Tongue (tissue), 2 donors: ENCODE results near the gene ZNRF2. TPM values are rescaled to one million over a fixed set of nuclear protein-coding genes. Genes with fewer than 3 reads are reported as not detected.
"Not testable (repeated sequence)": the region's sequence is repeated elsewhere in the genome, so short reads cannot be mapped to it uniquely, and the experiment has no call there.

ENCODE experiments used
- DNase-seq: peaks from one replicate; pipeline ENCODE4 v3.0.0-alpha.2; 2015
- total RNA-seq: library from RNA; depleted of rRNA; stranded (reverse); fragments of >200 nt; gene quantifications from one replicate; pipeline ENCODE4 v1.2.3, GENCODE V29; 2014

The ZNRF2 gene
- total RNA-seq, 1 donor from 2014 or later, result 26.4 TPM

DNA sequence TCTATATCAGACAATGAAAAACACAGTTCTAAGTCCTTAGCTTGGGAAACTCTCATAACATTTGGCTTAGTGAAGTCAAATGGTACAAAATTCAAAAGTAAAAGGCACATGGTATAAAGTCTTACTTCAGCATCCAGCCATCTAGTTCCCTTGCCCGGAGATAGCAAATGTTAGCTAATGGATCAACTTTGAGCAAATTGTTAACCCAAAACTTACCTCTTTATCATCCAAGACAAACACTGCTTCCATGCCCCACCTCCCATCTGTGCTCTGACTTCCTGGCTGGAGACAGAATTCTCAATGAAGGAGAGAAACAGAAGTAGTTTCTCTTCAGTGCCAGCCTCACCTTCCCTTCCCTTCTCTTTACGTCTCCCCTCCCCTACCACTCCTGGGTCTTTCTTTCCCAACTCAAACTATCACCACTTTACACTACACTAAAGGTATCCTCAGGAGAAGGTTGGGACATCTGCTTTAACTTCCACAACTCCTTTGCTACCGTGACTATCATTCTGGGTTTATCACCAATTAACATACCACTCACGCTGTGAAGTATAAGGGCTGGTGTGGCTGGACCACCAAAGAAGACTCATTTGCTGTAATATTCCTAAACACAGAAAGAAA lies 21.2 kb upstream of the ZNRF2 start:
- DNase-seq, result no peak

DNA sequence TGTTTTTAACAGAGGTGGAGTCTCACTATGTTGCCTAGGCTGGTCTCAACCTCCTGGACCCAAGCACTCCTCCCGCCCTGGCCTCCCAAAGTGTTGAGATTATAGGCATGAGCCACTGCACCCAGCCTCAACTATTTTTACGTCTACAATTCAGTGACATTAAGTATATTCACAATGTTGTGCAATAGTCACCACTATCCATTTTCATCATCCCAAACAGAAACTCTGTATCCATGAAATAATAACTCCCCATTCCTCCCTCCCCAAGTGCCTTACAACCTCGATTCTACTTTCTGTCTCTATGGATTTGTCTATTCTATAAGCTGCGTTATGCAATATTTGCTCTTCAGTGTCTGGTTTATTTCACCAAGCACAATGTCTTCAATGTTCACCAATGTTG lies 20.3 kb upstream of the ZNRF2 start:
- no peak for DNase-seq

- DNase-seq, result not testable (repeated sequence)
These were observed 19.2 kb upstream of the ZNRF2 start for GRCh38 chr7:30265189-30265588.

DNA sequence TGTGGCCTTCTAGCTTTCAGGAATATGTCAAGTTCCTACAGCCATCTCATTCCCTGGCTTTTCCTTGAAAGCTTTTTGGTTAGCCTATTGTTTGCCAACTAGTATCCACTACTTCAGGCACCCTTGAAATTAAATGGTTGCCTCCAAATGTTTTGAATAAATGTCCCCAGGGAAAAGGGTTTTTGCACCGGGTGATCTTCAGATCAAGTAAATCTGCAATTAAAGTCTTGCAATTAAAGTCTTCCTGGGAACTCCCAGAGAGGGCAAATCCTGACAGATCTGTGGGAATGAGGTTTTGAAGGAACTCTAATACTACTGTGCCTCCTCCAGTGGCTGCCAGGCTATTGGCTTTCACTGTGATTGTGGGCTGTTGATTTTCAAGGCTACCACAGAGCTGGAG lies 17.7 kb upstream of the ZNRF2 start:
- DNase-seq, result no peak

DNA sequence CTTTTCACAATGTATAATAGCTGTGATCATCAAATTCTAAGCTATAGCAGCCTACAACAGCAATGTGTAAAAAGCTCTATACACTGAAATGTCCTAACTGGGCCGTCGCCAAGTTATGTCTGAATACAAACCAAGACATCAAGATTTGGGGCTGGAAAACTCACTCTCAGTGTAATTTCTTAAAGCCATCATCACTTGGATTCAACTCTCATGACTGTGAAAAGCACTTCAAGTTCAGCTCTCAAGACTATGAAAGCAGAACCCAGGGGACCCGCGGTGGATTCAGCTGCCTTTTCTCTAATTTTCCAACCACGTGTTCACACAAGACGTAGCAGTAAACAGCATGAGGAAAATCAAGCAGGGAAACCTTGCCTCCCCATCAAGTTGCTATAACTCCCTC lies 15.8 kb upstream of the ZNRF2 start:
- DNase-seq, result peak; percentile 87

DNA sequence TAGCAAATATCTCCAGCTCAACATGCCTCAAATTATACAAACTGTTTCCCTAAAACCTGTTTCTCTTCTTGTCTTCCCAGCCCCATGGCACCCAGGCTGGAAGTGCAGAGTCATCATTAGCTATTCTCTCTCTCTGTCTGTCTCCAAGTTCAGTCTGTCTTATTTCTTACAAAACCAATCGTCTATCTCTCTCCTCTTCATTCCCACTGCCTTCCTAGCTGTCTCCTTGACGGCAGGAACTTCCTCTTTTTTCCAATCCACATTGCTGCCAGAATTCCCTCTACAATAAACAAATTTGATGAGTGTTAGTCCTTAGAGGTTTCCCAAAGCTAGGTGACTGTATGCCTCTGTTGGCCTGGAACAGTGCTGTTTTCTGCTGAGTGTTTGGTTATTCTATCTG lies 14.9 kb upstream of the ZNRF2 start:
- DNase-seq, result no peak

DNA sequence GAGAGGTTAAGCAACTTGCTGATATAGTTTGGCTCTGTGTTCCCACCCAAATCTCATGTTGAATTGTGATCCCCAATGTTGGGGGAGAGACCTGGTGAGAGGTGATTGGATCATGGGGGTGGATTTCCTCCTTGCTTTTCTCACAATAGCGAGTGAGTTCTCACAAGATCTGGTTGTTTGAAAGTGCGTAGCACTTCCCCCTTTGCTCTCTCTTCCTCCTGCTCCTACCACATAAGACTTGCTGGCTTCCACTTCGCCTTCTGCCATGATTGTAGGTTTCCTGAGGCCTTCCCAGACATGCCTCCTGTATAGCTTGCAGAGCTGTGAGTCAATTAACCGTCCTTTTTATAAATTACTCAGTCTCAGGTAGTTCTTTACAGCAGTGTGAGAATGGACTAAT lies 13.5 kb upstream of the ZNRF2 start:
- no peak for DNase-seq

DNA sequence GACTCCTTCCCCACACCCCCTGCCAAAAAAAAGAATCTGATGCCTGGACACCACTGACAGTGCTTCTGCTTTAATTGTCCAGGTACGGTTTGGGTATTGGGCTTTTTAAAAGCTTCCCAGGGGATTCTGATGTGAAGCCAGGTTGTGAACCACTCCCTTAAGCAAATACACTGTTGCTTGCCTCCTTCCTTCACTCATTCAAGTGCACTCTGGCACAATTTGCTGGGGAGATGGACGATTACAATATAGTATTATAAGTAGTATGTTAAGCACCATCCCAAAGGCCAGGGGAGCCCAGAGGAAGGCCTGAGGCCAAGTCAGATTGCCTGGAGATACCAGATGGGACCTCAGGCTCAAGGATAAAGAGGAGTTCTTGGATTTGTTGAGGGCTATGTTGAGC lies 12.3 kb upstream of the ZNRF2 start:
- no peak for DNase-seq

DNA sequence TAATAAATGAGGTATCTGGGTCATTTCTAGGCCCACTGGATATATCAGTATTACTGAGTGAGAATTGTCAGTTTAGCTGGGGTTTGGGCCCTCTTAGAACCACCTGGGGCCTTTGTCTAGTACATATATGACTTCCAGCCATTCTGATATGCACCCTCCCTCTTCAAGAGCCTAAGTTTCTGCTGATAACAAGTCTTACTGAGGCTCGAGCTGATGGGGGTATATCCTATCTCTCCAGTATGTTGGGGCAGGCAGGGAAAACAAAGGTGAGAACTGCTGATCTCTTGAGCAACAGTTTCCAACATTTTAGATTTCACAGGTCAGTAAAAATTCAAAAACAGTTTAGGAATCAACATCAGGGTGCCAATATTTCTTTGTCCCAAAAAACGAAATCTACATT lies 10.8 kb upstream of the ZNRF2 start:
- no peak for DNase-seq

- no peak for DNase-seq
These were observed 9.8 kb upstream of the ZNRF2 start for GRCh38 chr7:30274641-30275040.

- peak; percentile 76 for DNase-seq
These were observed 8.0 kb upstream of the ZNRF2 start for GRCh38 chr7:30276203-30276900.

DNA sequence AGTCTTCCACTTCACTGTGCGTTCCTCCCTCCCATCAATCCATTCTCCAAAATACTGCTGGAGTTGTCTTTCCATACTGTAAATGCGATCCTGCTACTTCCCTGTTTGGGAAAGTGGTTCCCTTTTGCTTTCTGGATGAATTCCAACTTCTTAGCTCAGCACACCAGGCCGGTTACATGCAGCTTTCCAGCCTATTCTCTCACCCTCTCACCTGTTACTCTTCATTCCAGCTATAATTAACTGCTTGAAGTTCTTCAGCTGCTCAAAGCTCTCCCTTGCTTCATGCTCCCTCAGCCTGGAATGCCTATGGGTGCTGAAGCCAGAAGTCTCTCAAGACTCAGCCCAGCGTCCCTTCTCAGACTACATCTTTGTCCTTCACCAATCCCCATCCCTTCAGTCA lies 6.0 kb upstream of the ZNRF2 start:
- DNase-seq, result peak; percentile 87

GRCh38 chr7:30278849-30279652 lies 5.3 kb upstream of the ZNRF2 start:
- DNase-seq, result peak; percentile 37

DNA sequence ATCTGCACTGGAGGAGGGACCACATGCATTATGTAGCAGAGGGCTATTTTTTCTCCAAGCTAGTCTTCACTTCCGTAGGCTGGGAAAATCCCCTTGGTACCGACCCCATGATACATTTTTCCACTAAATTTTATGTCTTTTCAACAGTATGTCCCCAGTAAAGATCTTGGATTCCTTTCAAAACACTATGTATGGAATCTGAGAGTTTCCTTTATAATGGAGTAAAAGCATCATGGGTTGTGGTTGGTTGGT lies 4.8 kb upstream of the ZNRF2 start:
- no peak for DNase-seq

DNA sequence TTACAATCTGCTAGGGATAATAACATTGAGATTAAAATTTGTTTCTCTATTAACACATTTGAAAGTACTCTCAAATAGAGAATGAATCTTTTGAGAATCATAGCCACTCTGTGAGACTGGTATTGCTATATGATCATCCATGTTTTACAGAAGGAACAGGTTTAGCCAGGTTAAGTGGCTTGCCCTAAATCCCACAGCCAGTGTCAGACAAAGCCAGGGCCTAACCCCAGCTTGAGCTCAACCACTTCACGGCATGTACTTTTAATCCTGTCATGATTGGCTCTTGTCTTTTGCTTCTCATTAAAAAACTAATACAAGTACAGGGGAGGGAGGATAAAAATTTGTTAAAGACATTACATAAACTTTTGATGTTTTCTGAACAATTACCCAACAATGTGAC lies 3.8 kb upstream of the ZNRF2 start:
- DNase-seq, result no peak

DNA sequence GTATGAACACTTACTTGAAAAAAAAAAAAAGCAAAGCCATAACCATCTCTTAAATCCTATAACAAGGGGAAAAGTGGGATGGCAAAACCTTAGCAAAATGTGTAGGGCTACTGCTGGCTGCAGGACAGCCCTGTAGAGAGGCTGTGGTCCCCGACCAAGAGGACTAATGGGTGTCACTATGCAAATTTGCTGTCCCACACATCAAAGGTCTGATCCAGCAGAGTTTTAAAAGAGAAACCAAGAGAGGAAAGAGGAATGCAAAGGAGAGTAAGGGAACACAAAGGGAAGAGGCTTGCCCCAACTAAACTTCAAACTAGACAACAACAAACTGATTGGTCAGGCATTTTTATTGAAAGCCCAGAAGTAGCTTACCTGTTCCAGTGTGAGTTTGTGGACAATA lies 3.1 kb upstream of the ZNRF2 start:
- no peak for DNase-seq

DNA sequence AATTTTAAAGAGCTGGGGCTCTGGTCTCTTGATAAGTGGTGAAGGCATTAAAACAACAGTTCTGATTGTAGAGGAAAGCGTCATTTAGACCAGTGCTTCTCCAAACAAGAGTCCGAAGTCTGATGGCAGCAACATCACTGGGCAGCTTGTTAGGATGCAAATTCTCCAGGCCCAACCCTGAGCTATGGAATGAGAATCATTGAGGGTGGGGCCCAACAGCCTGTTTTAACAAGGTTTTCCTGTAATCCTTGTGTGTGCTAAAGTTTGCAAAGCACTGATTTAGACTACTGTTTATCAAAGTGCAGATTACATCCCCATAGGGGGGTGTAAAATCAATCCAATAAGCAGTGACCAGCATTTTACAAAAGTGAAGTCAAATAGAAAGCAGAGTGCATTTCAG lies 2.6 kb upstream of the ZNRF2 start:
- no peak for DNase-seq

GRCh38 chr7:30282735-30283134 lies 1.7 kb upstream of the ZNRF2 start:
- no peak for DNase-seq

- DNase-seq, result peak; percentile 66
These were observed 704 bp downstream of the ZNRF2 start for GRCh38 chr7:30285067-30285535.

- DNase-seq, result peak; percentile 64
These were observed 1.3 kb downstream of the ZNRF2 start for GRCh38 chr7:30285536-30286284.

GRCh38 chr7:30286749-30287148 lies 2.4 kb downstream of the ZNRF2 start:
- no peak for DNase-seq

GRCh38 chr7:30287625-30288024 lies 3.2 kb downstream of the ZNRF2 start:
- DNase-seq, result not testable (repeated sequence)

DNA sequence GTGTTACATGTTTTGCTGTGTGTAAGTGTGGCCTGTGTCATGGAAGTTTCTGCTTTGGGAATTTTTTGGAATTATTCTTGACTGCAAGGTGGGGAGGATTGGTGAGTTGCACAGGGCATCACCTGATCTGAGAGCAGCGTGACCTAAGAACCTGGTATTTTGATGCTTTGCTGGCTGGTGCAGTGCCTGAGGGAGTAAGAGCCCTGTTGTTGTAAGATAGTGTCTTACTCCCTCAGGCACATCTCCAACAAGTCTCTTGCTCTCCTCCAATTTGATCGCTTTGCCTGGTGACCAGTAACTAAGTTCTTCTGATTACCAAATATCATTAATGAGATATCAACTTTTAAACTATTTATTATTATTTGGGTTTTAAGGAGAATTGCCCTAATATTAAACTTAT lies 5.2 kb downstream of the ZNRF2 start:
- DNase-seq, result not testable (repeated sequence)
